GM18867 (cell line): ENCODE measurements around the gene TOGARAM2.

Experiments
- ATAC-seq: cut with Tn5 transposase; IDR thresholded peaks from one replicate; pipeline ENCODE4 v1.9.1; 2021; ENCODE audit warnings: mild to moderate bottlenecking, moderate library complexity; ENCODE audit not compliant: unreplicated experiment

Gene TOGARAM2

GRCh38 chr2:29017716-29018435, 36.8 kb downstream of the TOGARAM2 start:
- no peak for ATAC-seq

- ATAC-seq = no peak
Observed at GRCh38 chr2:29021886-29022285, 40.8 kb downstream of the TOGARAM2 start.

GRCh38 chr2:29022679-29023078, 41.6 kb downstream of the TOGARAM2 start:
- no peak for ATAC-seq

GRCh38 chr2:29023188-29023587, 42.1 kb downstream of the TOGARAM2 start:
- ATAC-seq = no peak

GRCh38 chr2:29024882-29025430, 43.9 kb downstream of the TOGARAM2 start:
- no peak for ATAC-seq

GRCh38 chr2:29025711-29026110, 44.6 kb downstream of the TOGARAM2 start:
- ATAC-seq = no peak

GRCh38 chr2:29031046-29031445, 49.9 kb downstream of the TOGARAM2 start:
- no peak for ATAC-seq

DNA sequence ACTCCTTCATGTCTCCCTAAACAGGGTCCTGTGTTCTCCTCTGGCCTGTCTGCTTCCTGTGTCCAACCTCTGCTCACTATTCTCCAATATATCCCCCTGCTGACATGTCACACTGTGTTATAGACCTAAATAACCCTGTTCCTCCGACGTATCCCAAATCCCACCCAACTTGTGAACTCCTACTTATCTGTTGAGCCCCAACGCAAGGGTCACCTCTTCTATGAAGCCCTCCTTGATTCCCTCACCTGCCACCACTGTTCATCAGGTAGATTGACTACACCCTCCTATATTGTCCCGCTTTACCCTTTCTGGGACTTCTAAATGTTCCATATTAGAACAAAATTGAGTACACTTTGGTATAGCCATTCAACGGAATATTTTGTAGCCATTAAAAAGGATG, 51.1 kb downstream of the TOGARAM2 start:
- ATAC-seq = no peak

GRCh38 chr2:29033172-29033571, 52.1 kb downstream of the TOGARAM2 start:
- no peak for ATAC-seq

GRCh38 chr2:29033656-29034055, 52.6 kb downstream of the TOGARAM2 start:
- ATAC-seq = no peak

DNA sequence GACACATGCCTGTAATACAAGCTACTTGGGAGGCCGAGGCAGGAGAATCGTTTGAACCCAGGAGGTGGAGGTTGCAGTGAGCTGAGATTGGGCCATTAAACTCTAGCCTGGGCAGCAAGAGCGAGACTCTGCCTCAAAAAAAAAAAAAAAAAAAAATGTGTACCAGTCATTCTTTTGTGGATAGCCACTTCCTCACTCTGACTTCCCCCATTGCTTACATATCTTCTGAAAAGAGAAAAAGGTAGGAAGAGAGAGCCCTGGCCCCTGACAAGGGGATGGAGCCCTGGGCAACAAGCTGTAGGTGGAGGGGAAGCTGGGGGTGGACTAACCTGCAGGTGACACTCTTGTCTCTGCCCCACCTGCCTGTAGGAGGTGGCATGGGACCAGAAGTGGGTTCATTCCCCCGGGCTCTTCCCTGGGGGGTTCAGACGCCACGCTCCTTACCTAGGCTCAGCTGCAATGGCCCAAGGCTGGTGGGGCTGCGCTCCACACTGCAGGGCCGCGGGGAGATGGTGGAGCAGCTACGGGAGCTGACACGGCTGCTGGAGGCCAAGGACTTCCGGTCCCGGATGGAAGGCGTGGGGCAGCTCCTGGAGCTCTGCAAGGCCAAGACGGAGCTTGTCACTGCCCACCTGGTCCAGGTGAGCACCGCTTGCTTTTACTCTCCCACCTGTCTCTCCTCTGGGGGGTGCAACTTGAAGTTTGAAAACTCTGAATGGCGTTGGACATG, 54.1 kb downstream of the TOGARAM2 start:
- no peak for ATAC-seq

- peak; percentile 74 for ATAC-seq
Observed at GRCh38 chr2:29039718-29040480, 58.8 kb downstream of the TOGARAM2 start.

DNA sequence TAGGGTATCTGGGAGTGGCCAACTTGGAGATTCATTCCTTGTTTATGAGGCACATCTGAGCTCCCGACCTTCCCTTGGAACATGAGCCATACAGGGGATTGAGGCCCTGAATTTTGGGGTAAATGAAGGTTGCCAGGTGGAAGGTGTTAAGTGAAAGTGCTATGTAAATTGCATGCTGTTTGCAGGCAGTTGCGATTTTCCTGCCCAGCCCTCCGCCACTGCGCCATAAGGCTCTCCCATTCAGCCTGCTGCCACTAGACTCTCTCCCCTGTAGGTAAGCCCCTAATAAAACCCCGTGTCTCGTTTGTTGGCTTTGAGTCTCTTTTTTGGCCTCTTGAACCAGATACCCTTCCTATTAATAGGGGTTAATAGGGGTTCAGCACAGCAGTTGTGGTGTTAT, 59.5 kb downstream of the TOGARAM2 start:
- peak; percentile 35 for ATAC-seq

- ATAC-seq = no peak
Observed at GRCh38 chr2:29041161-29041660, 60.1 kb downstream of the TOGARAM2 start.

- ATAC-seq = no peak
Observed at GRCh38 chr2:29042561-29043075, 61.5 kb downstream of the TOGARAM2 start.

DNA sequence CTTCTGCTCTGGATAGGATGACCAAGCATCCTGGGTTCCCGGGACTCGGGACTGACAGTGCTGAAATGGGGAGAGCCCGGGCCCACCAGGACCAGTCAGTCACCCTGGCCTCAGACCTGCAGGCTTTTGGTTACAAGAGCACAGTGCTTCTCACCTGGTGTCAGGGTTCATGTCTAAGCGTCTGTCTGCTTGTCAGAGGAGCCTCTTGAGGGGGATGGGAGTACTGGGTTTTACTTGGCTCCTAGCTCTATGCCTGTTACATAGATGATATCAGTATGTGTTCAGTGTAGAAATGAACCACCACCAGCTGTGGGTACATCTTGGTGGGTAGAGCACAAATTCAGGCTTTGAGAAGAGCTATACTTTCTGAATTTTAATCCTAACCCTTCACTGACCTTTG, 63.4 kb downstream of the TOGARAM2 start:
- ATAC-seq = no peak

GRCh38 chr2:29046321-29046720, 65.2 kb downstream of the TOGARAM2 start:
- no peak for ATAC-seq

DNA sequence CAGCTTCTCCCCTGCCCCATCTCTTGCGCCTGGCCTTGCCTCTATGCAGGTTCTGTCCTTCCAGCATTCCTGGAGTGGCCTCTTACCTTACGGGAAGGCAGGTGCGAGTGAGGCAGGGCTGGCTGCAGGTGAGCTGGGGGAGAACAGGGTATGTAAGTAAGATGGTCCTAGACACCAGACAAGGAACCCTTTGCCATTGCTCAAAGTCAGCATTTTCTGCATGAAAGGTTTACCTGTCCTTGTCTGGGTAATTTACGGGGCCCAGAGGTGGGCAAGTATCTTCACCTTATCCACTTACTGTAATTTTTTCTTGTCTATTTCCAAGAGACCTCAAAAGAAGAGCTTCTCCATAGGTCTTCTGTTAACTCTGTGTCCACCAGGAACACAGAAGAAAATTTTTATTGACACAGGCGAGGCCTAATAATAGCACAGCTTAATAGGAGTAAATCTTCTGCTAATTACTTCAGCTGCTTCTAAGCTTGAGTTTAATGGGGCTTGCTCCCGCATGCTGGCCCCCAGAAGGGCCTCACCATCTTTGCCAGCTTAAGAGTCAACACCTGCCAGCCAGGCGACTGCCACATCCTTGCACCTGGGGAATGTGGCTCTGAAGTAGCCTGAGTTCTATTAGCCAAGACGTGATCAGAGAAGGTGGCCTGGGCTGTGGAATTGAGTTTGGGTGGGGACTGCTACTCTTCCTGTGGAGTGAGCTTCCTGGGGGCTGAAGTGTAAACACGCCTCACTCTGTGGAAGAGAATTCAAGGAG, 66.2 kb downstream of the TOGARAM2 start:
- no peak for ATAC-seq

- ATAC-seq = no peak
Observed at GRCh38 chr2:29050591-29050990, 69.5 kb downstream of the TOGARAM2 start.

- ATAC-seq = no peak
Observed at GRCh38 chr2:29051730-29052129, 70.6 kb downstream of the TOGARAM2 start.
